GM18511 (cell line): ENCODE results near the gene CIITA.
"Not testable (repeated sequence)": the region's sequence is repeated elsewhere in the genome, so short reads cannot be mapped to it uniquely, and the experiment has no call there.

Source experiments
- ATAC-seq: cut with Tn5 transposase; IDR thresholded peaks from one replicate; pipeline ENCODE4 v1.9.1; 2021; ENCODE audit warnings: mild to moderate bottlenecking, moderate library complexity; ENCODE audit not compliant: unreplicated experiment

CIITA gene

GRCh38 chr16:10950393-10950792 is 73.4 kb downstream of the CIITA start:
- no peak for ATAC-seq

DNA sequence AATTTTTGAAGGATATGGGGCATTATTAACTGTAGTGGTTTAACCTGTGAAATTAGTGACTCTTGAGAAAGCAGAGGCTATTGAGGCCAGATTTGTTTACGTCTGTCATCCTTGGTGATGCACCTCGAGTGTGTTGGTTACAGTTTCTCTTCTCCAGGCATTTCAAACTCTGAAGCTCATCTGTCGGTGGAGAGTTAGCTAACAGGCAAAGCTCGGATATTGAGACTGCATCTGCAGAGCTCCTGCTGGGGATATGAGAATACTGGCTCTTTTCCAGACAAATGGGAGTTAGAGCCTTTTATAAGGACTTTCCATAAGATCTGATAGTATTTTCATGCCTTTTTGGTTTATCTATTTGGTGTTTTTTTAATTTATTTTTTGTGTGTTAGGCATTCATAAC is 74.0 kb downstream of the CIITA start:
- ATAC-seq, result no peak

GRCh38 chr16:10954903-10955302 is 77.9 kb downstream of the CIITA start:
- no peak for ATAC-seq

GRCh38 chr16:10957771-10958482 is 80.9 kb downstream of the CIITA start:
- peak; percentile 46 for ATAC-seq

DNA sequence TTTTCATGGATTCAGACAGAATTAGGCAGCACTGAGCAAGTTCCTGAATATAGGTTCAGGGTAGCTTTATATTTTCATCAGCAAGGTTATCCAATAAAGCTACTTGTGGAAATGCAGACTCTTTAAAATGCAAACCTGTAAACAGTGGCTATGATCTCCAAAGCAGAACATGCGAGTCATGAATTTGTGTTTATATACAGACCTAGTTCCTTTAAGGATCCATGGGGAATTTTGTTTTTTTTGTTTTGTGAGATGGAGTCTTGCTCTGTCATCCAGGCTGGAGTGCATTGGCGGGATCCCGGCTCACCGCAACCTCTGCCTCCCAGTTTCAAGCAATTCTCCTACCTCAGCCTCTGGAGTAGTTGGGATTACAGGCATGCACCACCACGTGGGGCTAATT is 82.2 kb downstream of the CIITA start:
- ATAC-seq, result no peak

DNA sequence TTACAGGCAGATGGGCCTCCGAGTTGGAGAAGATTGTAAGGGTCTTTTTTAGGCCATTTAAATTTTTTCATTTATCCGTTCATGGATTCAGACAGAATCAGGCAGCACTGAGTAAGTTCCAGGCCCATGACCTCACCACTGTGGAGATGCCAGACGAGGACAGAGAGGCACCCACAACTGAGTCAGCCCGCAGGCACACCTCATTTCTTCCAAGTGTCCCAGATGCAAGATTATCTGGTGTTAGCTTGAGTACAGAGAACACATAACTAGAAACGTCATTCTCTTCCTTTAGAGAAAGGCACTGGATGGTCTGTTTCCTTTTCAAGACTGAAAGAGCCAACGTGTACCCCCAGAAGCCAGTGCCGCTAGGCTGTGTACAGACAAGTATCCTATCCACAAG is 84.2 kb downstream of the CIITA start:
- ATAC-seq, result no peak

- peak; percentile 49 for ATAC-seq
Measured at GRCh38 chr16:10964039-10964890, 87.3 kb downstream of the CIITA start.

DNA sequence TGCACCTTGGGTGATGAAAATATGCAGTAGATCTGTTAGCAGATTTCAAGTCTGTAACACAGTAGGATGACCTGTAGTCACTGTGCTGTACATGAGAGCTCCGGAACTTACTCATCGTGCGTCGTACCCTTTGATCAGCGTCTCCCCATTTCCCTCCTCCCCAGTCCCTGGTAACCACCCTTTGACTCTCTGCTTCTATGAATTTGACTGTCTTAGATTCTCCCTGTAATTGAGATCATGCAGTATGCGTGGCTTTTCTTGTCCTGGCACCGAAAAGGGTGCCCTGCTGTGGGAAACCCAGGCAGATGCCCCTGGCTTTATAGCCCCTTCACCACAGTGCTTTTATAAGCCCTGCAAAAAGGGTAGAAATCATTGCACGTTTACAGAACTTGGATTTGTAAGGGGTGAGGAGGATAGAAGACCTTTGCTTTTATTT is 87.9 kb downstream of the CIITA start:
- peak; percentile 56 for ATAC-seq

DNA sequence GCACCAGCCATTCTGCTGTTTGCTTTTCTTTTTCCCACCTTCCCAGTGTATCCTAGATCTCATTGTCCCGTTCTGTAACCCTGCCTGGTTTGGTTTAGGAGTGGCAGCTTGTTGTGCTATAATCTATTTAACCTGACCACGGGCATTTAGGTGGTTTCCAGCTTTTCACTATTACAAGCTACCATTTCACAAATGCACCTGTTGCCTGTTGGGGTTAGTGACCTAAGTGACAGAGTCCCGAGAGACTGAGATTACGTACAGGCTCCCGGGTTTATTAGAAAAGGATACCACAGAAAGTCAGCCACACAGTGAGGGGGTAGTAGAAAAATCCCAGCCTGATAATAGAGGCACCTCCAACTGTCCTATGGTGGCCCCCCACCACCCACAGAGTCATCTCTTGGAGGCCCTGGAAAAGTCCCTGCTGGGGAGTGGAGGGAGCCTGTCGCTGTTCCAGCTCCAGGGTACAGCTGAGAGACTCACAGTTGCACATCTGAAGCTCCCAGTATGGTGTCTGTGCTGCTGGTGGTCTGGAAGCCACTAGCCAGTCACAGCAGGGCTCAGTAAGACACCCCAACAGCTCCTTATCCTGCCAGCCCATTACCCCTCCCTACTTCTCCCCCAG is 88.5 kb downstream of the CIITA start:
- ATAC-seq, result peak; percentile 81

DNA sequence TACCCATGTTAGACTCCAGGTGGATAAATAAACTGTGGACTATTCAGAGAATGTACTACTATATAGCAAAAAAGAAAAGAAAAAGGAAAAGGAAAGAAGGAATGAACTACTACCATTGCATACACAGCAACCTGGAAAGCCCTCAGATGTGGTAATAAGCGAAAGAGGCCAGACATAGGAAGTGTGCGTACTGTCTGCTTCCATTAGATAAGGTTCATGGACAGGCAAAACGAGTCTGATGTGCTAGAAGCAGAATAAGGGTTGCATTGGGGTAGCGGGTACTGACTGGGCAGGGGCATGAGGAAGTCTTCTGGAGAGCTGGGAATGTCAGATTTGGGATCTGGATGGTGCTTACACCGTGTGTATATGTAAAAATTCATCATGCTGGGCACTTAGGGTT is 89.1 kb downstream of the CIITA start:
- no peak for ATAC-seq

- not testable (repeated sequence) for ATAC-seq
Measured at GRCh38 chr16:10966559-10966958, 89.6 kb downstream of the CIITA start.

- no peak for ATAC-seq
Measured at GRCh38 chr16:10967986-10968385, 91.0 kb downstream of the CIITA start.

DNA sequence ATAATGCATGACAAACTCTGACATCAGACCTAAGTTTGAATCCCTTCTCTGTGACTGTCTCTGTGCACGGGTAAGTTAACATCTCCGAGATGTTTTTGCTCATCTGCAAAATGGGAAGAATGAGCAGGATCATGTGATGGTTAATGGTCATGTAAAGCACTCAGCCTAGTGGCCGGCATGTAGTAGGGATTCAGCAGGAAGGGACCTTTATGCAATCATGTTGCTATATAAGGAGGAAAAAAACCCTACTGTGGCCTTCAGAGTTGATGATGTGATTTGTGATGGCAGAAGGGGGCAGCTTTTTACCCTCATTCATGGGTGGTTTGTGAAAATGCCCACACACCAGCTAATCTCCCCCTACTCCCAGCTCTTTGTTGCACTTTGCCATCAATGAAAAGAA is 91.5 kb downstream of the CIITA start:
- no peak for ATAC-seq

- no peak for ATAC-seq
Measured at GRCh38 chr16:10969615-10970014, 92.6 kb downstream of the CIITA start.

GRCh38 chr16:10970065-10970464 is 93.1 kb downstream of the CIITA start:
- ATAC-seq, result no peak

DNA sequence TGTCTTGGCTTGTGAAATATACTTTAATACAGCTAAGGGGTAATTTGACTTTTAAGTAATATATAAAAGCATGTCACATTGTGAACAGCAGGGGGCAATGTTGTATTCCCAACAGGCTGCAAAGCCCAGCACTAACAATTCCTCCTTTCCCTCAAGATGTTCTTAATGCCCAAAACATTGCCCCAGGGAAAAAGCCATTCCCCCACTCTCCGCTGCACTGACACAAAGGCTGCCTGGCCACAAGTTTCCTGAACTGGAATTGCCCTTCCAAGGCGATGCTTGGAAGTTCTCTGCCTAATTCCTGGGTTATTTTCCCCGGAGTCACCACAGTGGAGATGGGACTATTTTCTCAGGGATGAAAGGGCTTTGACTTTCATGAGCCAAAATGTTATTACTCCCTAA is 94.6 kb downstream of the CIITA start:
- no peak for ATAC-seq

- ATAC-seq, result no peak
Measured at GRCh38 chr16:10972108-10972818, 95.3 kb downstream of the CIITA start.

- ATAC-seq, result no peak
Measured at GRCh38 chr16:10972819-10973464, 95.9 kb downstream of the CIITA start.

GRCh38 chr16:10976634-10977033 is 99.6 kb downstream of the CIITA start:
- no peak for ATAC-seq

DNA sequence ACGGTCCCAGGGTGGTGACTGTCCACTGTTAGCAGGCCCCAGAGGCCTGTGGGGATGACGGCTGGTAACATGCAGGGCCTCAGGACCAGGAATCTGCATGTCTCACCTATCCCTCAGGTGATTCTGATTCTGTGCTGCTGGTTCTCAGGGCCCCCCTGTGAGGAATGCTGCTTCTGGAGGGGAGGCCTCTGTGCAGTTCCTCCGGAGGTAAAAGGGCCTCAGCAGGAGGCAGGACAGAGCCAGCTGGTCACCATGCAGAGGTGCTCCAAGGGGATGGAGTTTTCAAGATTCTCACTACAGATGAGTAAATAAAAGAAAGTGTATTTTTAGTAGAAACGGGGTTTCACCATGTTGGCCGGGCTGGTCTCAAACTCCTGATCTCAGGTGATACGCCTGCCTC is 101.1 kb downstream of the CIITA start:
- ATAC-seq, result no peak
